HCT116 (cell line): ENCODE data around the gene SOX1.

Experiments
- EZH2 ChIP-seq: fragments of 200-600 bp; sonication (generic); IDR thresholded peaks from 2 replicates; pipeline ENCODE4 v1.6.1; 2017; ENCODE audit warnings: antibody characterized with exemption, mixed run types
- EZH2phosphoT487 ChIP-seq: fragments of 200-600 bp; IDR thresholded peaks from 2 replicates; pipeline ENCODE4 v1.6.1; 2018; ENCODE audit warnings: antibody characterized with exemption, borderline replicate concordance
- POLR2AphosphoS5 ChIP-seq: IDR thresholded peaks from 2 replicates; pipeline ENCODE4 v1.6.1; 2011; ENCODE audit warnings: mild to moderate bottlenecking, low read depth, low read length, moderate library complexity
- SIN3A ChIP-seq: IDR thresholded peaks from 2 replicates; pipeline ENCODE4 v1.6.1; 2012; ENCODE audit warnings: low read depth
- YY1 ChIP-seq: IDR thresholded peaks from 2 replicates; pipeline ENCODE4 v1.6.1; 2011; ENCODE audit warnings: low read length, low read depth, moderate library complexity, mild to moderate bottlenecking; ENCODE audit not compliant: insufficient replicate concordance; ENCODE audit errors: extremely low read depth
- TF ChIP-seq, protein P1 (sequence below), 3 experiments: fragments of 200-600 bp in 1 of 3; sonication (generic) in 1 of 3; IDR thresholded peaks in 2 of 3; conservative IDR thresholded peaks in 1 of 3; 2 replicates each; pipeline ENCODE4 v1.5.1; 2012 to 2017; ENCODE audit warnings: low read depth in 2 of 3, low read length in 2 of 3, antibody characterized with exemption in 1 of 3, borderline replicate concordance in 1 of 3, control low read depth in 1 of 3, mild to moderate bottlenecking in 1 of 3, mixed read lengths in 1 of 3, mixed run types in 1 of 3, moderate library complexity in 1 of 3; ENCODE audit not compliant: insufficient read depth in 1 of 3
- TF ChIP-seq, protein P2 (sequence below): IDR thresholded peaks from 2 replicates; pipeline ENCODE4 v1.6.1; 2011; ENCODE audit warnings: mild to moderate bottlenecking, low read length, moderate library complexity; ENCODE audit not compliant: insufficient replicate concordance; ENCODE audit errors: extremely low read depth
- TF ChIP-seq, protein P3 (sequence below): IDR thresholded peaks from 2 replicates; pipeline ENCODE4 v1.6.1; 2012

DNA sequence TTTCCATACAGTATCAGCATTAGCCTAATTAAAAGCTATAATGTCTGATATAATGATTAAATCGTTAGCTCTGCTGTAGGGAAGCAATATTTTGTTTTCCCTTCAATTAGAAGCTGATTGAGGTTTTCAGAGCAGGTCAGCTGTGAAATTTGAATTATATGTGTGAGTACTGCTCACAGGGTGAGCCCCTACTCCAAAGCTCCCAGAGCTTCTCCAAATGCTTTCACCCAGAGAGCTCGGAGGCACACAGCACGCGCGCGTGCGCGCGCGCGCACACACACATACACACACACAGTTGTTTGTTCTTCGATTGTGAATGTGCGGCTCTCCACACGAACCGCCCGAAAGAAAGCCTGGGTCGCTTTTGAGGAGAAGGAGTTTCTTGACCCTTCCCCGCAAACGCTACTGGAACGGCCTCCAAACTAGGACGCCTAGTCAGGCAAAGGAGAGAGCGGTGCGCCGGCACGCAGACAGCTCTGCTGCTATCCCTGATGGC is 4.8 kb upstream of the SOX1 start:
- TF ChIP-seq, protein P1, sequence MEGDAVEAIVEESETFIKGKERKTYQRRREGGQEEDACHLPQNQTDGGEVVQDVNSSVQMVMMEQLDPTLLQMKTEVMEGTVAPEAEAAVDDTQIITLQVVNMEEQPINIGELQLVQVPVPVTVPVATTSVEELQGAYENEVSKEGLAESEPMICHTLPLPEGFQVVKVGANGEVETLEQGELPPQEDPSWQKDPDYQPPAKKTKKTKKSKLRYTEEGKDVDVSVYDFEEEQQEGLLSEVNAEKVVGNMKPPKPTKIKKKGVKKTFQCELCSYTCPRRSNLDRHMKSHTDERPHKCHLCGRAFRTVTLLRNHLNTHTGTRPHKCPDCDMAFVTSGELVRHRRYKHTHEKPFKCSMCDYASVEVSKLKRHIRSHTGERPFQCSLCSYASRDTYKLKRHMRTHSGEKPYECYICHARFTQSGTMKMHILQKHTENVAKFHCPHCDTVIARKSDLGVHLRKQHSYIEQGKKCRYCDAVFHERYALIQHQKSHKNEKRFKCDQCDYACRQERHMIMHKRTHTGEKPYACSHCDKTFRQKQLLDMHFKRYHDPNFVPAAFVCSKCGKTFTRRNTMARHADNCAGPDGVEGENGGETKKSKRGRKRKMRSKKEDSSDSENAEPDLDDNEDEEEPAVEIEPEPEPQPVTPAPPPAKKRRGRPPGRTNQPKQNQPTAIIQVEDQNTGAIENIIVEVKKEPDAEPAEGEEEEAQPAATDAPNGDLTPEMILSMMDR (IDR thresholded peaks at IDR 0.05 in 2 of 3, conservative IDR thresholded peaks at IDR 0.05 in 1 of 3; ENCODE audit: borderline replicate concordance in 1 of 3, insufficient read depth in 1 of 3, low read depth in 2 of 3, low read length in 2 of 3), result no peak
- TF ChIP-seq POLR2AphosphoS5, result no peak
- no peak for TF ChIP-seq EZH2phosphoT487
- TF ChIP-seq SIN3A, result no peak
- TF ChIP-seq YY1, result no peak
- TF ChIP-seq, protein P2, sequence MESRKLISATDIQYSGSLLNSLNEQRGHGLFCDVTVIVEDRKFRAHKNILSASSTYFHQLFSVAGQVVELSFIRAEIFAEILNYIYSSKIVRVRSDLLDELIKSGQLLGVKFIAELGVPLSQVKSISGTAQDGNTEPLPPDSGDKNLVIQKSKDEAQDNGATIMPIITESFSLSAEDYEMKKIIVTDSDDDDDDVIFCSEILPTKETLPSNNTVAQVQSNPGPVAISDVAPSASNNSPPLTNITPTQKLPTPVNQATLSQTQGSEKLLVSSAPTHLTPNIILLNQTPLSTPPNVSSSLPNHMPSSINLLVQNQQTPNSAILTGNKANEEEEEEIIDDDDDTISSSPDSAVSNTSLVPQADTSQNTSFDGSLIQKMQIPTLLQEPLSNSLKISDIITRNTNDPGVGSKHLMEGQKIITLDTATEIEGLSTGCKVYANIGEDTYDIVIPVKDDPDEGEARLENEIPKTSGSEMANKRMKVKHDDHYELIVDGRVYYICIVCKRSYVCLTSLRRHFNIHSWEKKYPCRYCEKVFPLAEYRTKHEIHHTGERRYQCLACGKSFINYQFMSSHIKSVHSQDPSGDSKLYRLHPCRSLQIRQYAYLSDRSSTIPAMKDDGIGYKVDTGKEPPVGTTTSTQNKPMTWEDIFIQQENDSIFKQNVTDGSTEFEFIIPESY, result no peak
- TF ChIP-seq, protein P3, sequence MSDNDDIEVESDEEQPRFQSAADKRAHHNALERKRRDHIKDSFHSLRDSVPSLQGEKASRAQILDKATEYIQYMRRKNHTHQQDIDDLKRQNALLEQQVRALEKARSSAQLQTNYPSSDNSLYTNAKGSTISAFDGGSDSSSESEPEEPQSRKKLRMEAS, result no peak
- TF ChIP-seq EZH2, result no peak
